Ovary (tissue), 9 donors: Measurements from ENCODE around the gene SYCE1L. TPM values are rescaled to one million over a fixed set of nuclear protein-coding genes. Genes with fewer than 3 reads are reported as not detected.

Experiments
- DNase-seq, 5 donors: peaks; one replicate each; pipeline ENCODE4 v3.0.0-alpha.2; 2019 to 2020
- H3K27ac ChIP-seq, 2 donors: fragments of 200-600 bp; one replicate each; pipeline versions ENCODE4 v1.5.1 to v1.8.0; 2019 to 2022
- H3K27me3 ChIP-seq: fragments of 200-600 bp; one replicate; pipeline ENCODE4 v1.8.0; 2022
- H3K36me3 ChIP-seq: fragments of 200-600 bp; sonication (generic); one replicate; pipeline ENCODE4 v1.5.1; 2019
- H3K4me1 ChIP-seq: one replicate; pipeline ENCODE4 v1.8.1; 2013; ENCODE audit warnings: mild to moderate bottlenecking, moderate library complexity; ENCODE audit not compliant: insufficient read depth
- H3K4me3 ChIP-seq: fragments of 200-600 bp; sonication (generic); one replicate; pipeline ENCODE4 v1.5.1; 2017
- H3K9me3 ChIP-seq, 2 donors: fragments of 200-600 bp in 1 of 2; sonication (generic) in 1 of 2; one replicate each; pipeline versions ENCODE4 v1.5.1 to v1.8.1; 2013 to 2019; ENCODE audit warnings: mild to moderate bottlenecking in 1 of 2, moderate library complexity in 1 of 2
- CTCF ChIP-seq, 3 donors: fragments of 450-650 bp in 2 of 3; fragments of 200-600 bp in 1 of 3; IDR thresholded peaks; one replicate each; pipeline versions ENCODE4 v1.5.1 to v1.8.0; 2016 to 2022; ENCODE audit warnings: antibody characterized with exemption in 3 of 3, mild to moderate bottlenecking in 1 of 3
- EP300 ChIP-seq: sonication (generic); formaldehyde crosslinking; IDR thresholded peaks from one replicate; pipeline ENCODE4 v1.6.1; 2017; ENCODE audit warnings: antibody characterized with exemption
- POLR2A ChIP-seq: fragments of 450-650 bp; IDR thresholded peaks from one replicate; pipeline ENCODE4 v1.6.1; 2017; ENCODE audit warnings: antibody characterized with exemption, mild to moderate bottlenecking, moderate library complexity
- WGBS, 3 donors: extraction: QIAGEN DNeasy Blood & Tissue Kit in 1 of 3; methylation state at CpG; one replicate each; pipeline versions ENCODE4 v1.1.5 to v1.1.7; 2013 to 2017; 5-methylcytosine and 5-hydroxymethylcytosine counted together
- intact Hi-C, 4 donors: fragments of 100-400 bp; cut with DNase I; formaldehyde crosslinking; loops; one replicate each; pipeline versions ENCODE4 v1.11.0 to v1.15.1; 2022 to 2023
- polyA plus RNA-seq, 2 donors: library from polyadenylated mRNA; stranded (reverse); fragments of 200-250 nt in 1 of 2; fragments of 350-450 nt in 1 of 2; fragmentation: Illumina TruSeq in 1 of 2; extraction: RNeasy Lipid Tissue Mini Kit (QIAGEN cat#74804) in 1 of 2; gene quantifications; one replicate each; pipeline ENCODE4 v1.2.3, GENCODE V29; 2013 to 2014
- total RNA-seq, 7 donors: library from RNA; depleted of rRNA in 2 of 7; stranded (reverse); fragments of >200 nt in 2 of 7; fragmentation: NEBNext Ultra II Directional in 3 of 7; extraction: Animal tissue kit (Norgen Biotek cat#: 25700) in 3 of 7; gene quantifications; one replicate each; pipeline versions ENCODE4 v1.1.0 to v1.2.4, GENCODE V29; 2016 to 2023
- donor health status: DM: no; HTN: no; CAD: no; lungs with moderate emphysema.
- donor health status: DM: no; HTN: no; CAD: no.
- donor health status: Bipolar disorder and iron deficiency.
- donor health status: DM: yes; HTN: yes; CAD: no.
- donor health status: DM: no; HTN: no; CAD: no.
- donor health status: DM: yes; HTN: yes; CAD: no.

Gene SYCE1L
- total and polyA plus RNA-seq, 9 donors: 4.4 to 56.0 (median 9.8) TPM; not detected in 1

GRCh38 chr16:77227745-77228144 lies 28.5 kb downstream of the SYCE1L start:
- Histone ChIP-seq H3K27ac (no peak overlapping the region), H3K36me3 (no peaks in the 10 kb centered on the region), H3K27me3 (no peaks in the 10 kb centered on the region), H3K4me3 (no peak overlapping the region), H3K4me1 (no peaks in the 10 kb centered on the region), H3K9me3 (no peaks in the 10 kb centered on the region)
- WGBS, 3 donors: 85 to 88% (median 87%) methylated on average over 5 of the region's 5 CpGs
- DNase-seq: no peak
- TF ChIP-seq CTCF (IDR thresholded peaks at IDR 0.05): no peak
- no peak for TF ChIP-seq EP300
- TF ChIP-seq POLR2A: no peak
- intact Hi-C loops: no loop called here

- H3K27me3 ChIP-seq: no peaks in the 10 kb centered on the region
- no peak for TF ChIP-seq EP300
- TF ChIP-seq POLR2A: no peak
- no peak for TF ChIP-seq CTCF (IDR thresholded peaks at IDR 0.05)
- no peak overlapping the region for H3K4me3 ChIP-seq
- intact Hi-C loops: loop anchor here in 1 of 4 donors (10.0 kb wide), 1 partner anchor 354 kb away; no protein-coding TSS in a partner anchor
- no peaks in the 10 kb centered on the region for H3K9me3 ChIP-seq
- H3K36me3 ChIP-seq: no peaks in the 10 kb centered on the region
- 66 to 88% (median 83%) methylated on average over 3 of the region's 3 CpGs for WGBS, 3 donors
- H3K27ac ChIP-seq: no peak overlapping the region
- DNase-seq: no peak
- no peaks in the 10 kb centered on the region for H3K4me1 ChIP-seq
These were observed 31.8 kb downstream of the SYCE1L start for GRCh38 chr16:77231047-77231446.

- DNase-seq: no peak
- Histone ChIP-seq H3K27me3 (no peaks in the 10 kb centered on the region), H3K4me1 (no peaks in the 10 kb centered on the region), H3K4me3 (no peak overlapping the region), H3K9me3 (no peaks in the 10 kb centered on the region), H3K27ac (no peak overlapping the region), H3K36me3 (no peaks in the 10 kb centered on the region)
- TF ChIP-seq EP300 (no peak), POLR2A (no peak), CTCF (IDR thresholded peaks at IDR 0.05) (no peak)
- intact Hi-C loops: loop anchor here in 1 of 4 donors (10.0 kb wide), 1 partner anchor 351 kb away; no protein-coding TSS in a partner anchor
- 69 to 73% (median 71%) methylated on average over 9 of the region's 9 CpGs for WGBS, 3 donors
These were observed 34.8 kb downstream of the SYCE1L start for GRCh38 chr16:77233799-77234519.

GRCh38 chr16:77234611-77235010 lies 35.4 kb downstream of the SYCE1L start:
- Histone ChIP-seq H3K4me3 (no peak overlapping the region), H3K27me3 (no peaks in the 10 kb centered on the region), H3K4me1 (no peaks in the 10 kb centered on the region), H3K27ac (no peak overlapping the region), H3K9me3 (no peaks in the 10 kb centered on the region), H3K36me3 (no peaks in the 10 kb centered on the region)
- no peak for DNase-seq
- intact Hi-C loops: loop anchor here (5.0 to 10.0 kb wide), 3 partner anchors 348 to 353 kb away; no protein-coding TSS in a partner anchor
- WGBS, 3 donors: 25 to 30% (median 29%) methylated on average over 11 of the region's 11 CpGs
- TF ChIP-seq POLR2A: no peak
- no peak for TF ChIP-seq EP300
- TF ChIP-seq CTCF (IDR thresholded peaks at IDR 0.05): no peak
